OCI-LY1 (cell line): Measurements from ENCODE around the gene NSMCE4A.

Experiments
- H2AFZ ChIP-seq: fragments of 200-600 bp; sonication (generic), shearing (Covaris generic); 2 replicates; pipeline ENCODE4 v1.6.0; 2014; ENCODE audit warnings: antibody characterized with exemption, mild to moderate bottlenecking, low read length
- H3F3A ChIP-seq: fragments of 200-600 bp; sonication (generic), shearing (Covaris generic); 2 replicates; pipeline ENCODE4 v1.6.0; 2014; ENCODE audit warnings: mild to moderate bottlenecking, antibody characterized with exemption, low read length, moderate library complexity; ENCODE audit not compliant: insufficient read depth
- H3K27ac ChIP-seq: fragments of 200-600 bp; sonication (generic); 2 replicates; pipeline ENCODE4 v1.5.1; 2014; ENCODE audit warnings: low read length, mixed run types, mild to moderate bottlenecking, low read depth; ENCODE audit not compliant: poor library complexity, severe bottlenecking
- H3K27me3 ChIP-seq: fragments of 200-600 bp; sonication (generic); 2 replicates; pipeline ENCODE4 v1.6.0; 2014; ENCODE audit warnings: antibody characterized with exemption, mild to moderate bottlenecking, low read length, moderate library complexity; ENCODE audit not compliant: insufficient read depth
- H3K36me3 ChIP-seq: fragments of 200-600 bp; sonication (generic); 2 replicates; pipeline ENCODE4 v1.6.1; 2014; ENCODE audit warnings: mild to moderate bottlenecking, antibody characterized with exemption, low read length, moderate library complexity, mixed read lengths; ENCODE audit not compliant: insufficient read depth
- H3K4me1 ChIP-seq: fragments of 200-600 bp; sonication (generic); 2 replicates; pipeline ENCODE4 v1.5.1; 2014; ENCODE audit warnings: mild to moderate bottlenecking, low read length, moderate library complexity; ENCODE audit not compliant: insufficient read depth, severe bottlenecking
- H3K4me2 ChIP-seq: fragments of 200-600 bp; sonication (generic), shearing (Covaris generic); 2 replicates; pipeline ENCODE4 v1.6.1; 2014; ENCODE audit warnings: low read length
- H3K4me3 ChIP-seq: fragments of 200-600 bp; sonication (generic); 2 replicates; pipeline ENCODE4 v1.5.1; 2014; ENCODE audit warnings: low read length, low read depth, mild to moderate bottlenecking, mixed read lengths; ENCODE audit not compliant: poor library complexity, severe bottlenecking
- H3K79me2 ChIP-seq: fragments of 200-600 bp; shearing (Covaris generic); 2 replicates; pipeline ENCODE4 v1.6.1; 2016; ENCODE audit warnings: mixed run types, low read length, mixed read lengths; ENCODE audit not compliant: insufficient read depth
- H3K9ac ChIP-seq: fragments of 200-600 bp; sonication (generic), shearing (Covaris generic); 2 replicates; pipeline ENCODE4 v1.6.1; 2014; ENCODE audit warnings: mild to moderate bottlenecking, low read length, mixed read lengths
- H3K9me2 ChIP-seq: fragments of 200-600 bp; sonication (generic), shearing (Covaris generic); 2 replicates; pipeline ENCODE4 v1.6.1; 2014; ENCODE audit warnings: low read depth, mild to moderate bottlenecking, low read length, mixed read lengths
- H3K9me3 ChIP-seq: fragments of 200-600 bp; shearing (Covaris generic); 2 replicates; pipeline ENCODE4 v1.6.1; 2014; ENCODE audit warnings: low read length, mixed read lengths
- H4K20me1 ChIP-seq: fragments of 200-600 bp; sonication (generic), shearing (Covaris generic); 2 replicates; pipeline ENCODE4 v1.6.0; 2016; ENCODE audit warnings: mild to moderate bottlenecking, low read length; ENCODE audit not compliant: insufficient read depth
- CTCF ChIP-seq: fragments of 200-600 bp; sonication (generic), shearing (Covaris generic); IDR thresholded peaks from 2 replicates; pipeline ENCODE4 v1.5.1; 2017; ENCODE audit warnings: mild to moderate bottlenecking, antibody characterized with exemption, low read length, moderate library complexity, mixed read lengths
- EZH2 ChIP-seq: fragments of 200-600 bp; sonication (generic), shearing (Covaris generic); IDR thresholded peaks from 2 replicates; pipeline ENCODE4 v1.8.0; 2017; ENCODE audit warnings: borderline replicate concordance, mixed run types, mild to moderate bottlenecking, antibody characterized with exemption, low read length, moderate library complexity, mixed read lengths

The NSMCE4A gene

DNA sequence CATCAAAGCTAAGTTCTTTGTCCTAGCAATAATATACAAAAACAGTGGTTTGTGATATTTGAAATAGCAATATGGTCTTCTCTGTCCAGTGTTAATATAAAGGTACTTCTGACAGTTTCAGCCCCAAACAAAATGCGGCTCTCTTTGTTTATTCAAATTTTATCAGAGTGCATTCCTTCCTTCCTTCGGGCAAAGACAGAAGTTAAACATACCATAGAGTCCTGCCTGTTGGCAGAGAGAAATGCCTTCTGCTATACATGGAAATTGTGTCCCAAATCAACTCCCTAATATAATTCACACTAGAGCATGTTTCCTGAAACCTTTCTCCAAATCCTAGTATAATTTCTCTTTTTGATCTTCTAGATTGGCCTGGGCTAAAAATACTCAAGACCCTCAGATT, 26.0 kb downstream of the NSMCE4A start:
- Histone ChIP-seq H3K9me2 (no peaks in the 10 kb centered on the region), H3F3A (no peaks in the 10 kb centered on the region), H3K36me3 (no peaks in the 10 kb centered on the region), H3K9ac (no peak overlapping the region), H3K4me3 (no peak overlapping the region), H3K27me3 (no peaks in the 10 kb centered on the region), H3K4me2 (no peak overlapping the region), H3K9me3 (no peaks in the 10 kb centered on the region), H3K4me1 (no peaks in the 10 kb centered on the region), H4K20me1 (no peaks in the 10 kb centered on the region), H3K27ac (no peak overlapping the region), H2AFZ (no peak overlapping the region), H3K79me2 (no peaks in the 10 kb centered on the region)
- TF ChIP-seq EZH2 (no peak), CTCF (no peak)

- H3K9me3 ChIP-seq: no peaks in the 10 kb centered on the region
- H2AFZ ChIP-seq: no peak overlapping the region
- no peak overlapping the region for H3K4me3 ChIP-seq
- no peaks in the 10 kb centered on the region for H3K4me1 ChIP-seq
- no peak overlapping the region for H3K4me2 ChIP-seq
- TF ChIP-seq EZH2 (no peak), CTCF (no peak)
- H3K27ac ChIP-seq: no peak overlapping the region
- H3K36me3 ChIP-seq: no peaks in the 10 kb centered on the region
- H3K79me2 ChIP-seq: no peaks in the 10 kb centered on the region
- H3F3A ChIP-seq: no peaks in the 10 kb centered on the region
- H3K9me2 ChIP-seq: no peaks in the 10 kb centered on the region
- no peaks in the 10 kb centered on the region for H4K20me1 ChIP-seq
- H3K27me3 ChIP-seq: no peaks in the 10 kb centered on the region
- H3K9ac ChIP-seq: no peak overlapping the region
These were observed 27.4 kb downstream of the NSMCE4A start for GRCh38 chr10:121947343-121948330.

- Histone ChIP-seq H3K27ac (no peak overlapping the region), H3K4me2 (no peak overlapping the region), H3K9me2 (no peaks in the 10 kb centered on the region), H3F3A (no peaks in the 10 kb centered on the region), H2AFZ (no peak overlapping the region), H4K20me1 (no peaks in the 10 kb centered on the region), H3K27me3 (no peaks in the 10 kb centered on the region), H3K36me3 (no peaks in the 10 kb centered on the region), H3K79me2 (no peaks in the 10 kb centered on the region), H3K9me3 (no peaks in the 10 kb centered on the region), H3K4me1 (no peaks in the 10 kb centered on the region), H3K4me3 (no peak overlapping the region), H3K9ac (no peak overlapping the region)
- TF ChIP-seq CTCF (no peak), EZH2 (no peak)
These were observed 32.1 kb downstream of the NSMCE4A start for GRCh38 chr10:121942749-121943416.
